ENCODE measurements around the gene SEC22C. TPM values are rescaled to one million over a fixed set of nuclear protein-coding genes. Genes with fewer than 3 reads are reported as not detected.

The SEC22C gene
- total and polyA plus RNA-seq, 2 of the 13 experiments (the other 11 are each of a cell fraction or from before 2014, with no cell fraction given): 20.0 to 40.0 TPM

GRCh38 chr3:42544492-42545283 is 37.1 kb downstream of the SEC22C start (continued):
- TF ChIP-seq ZNF414 (CRISPR knock-in tag; IDR thresholded peaks at IDR 0.05) (peak; percentile 61; the same call in 1 of the 2 replicates), RFXANK (CRISPR knock-in tag; IDR thresholded peaks at IDR 0.05) (no peak), ATF7 (IDR thresholded peaks at IDR 0.05) (no peak), ATF7 (CRISPR knock-in tag; IDR thresholded peaks at IDR 0.05) (0 out of 2 replicates have a peak, but pooled peaks have one; percentile 43), SP4 (CRISPR knock-in tag; IDR thresholded peaks at IDR 0.05) (peak; percentile 33; the same call in 1 of the 2 replicates), SAP130 (CRISPR knock-in tag; IDR thresholded peaks at IDR 0.05; ENCODE audit: low read depth) (peak; percentile 27), ZNF687 (CRISPR knock-in tag; IDR thresholded peaks at IDR 0.05) (peak; percentile 58), RXRA (CRISPR knock-in tag; IDR thresholded peaks at IDR 0.05) (peak; percentile 51; the same call in 1 of the 2 replicates), ZFX (CRISPR knock-in tag; IDR thresholded peaks at IDR 0.05; ENCODE audit: low read depth) (0 out of 2 replicates have a peak, but pooled peaks have one; percentile 16), EED (CRISPR knock-in tag; IDR thresholded peaks at IDR 0.05) (no peak), PRDM15 (CRISPR knock-in tag; IDR thresholded peaks at IDR 0.05) (no peak), HHEX (CRISPR knock-in tag; IDR thresholded peaks at IDR 0.05) (peak; percentile 75), THRA (CRISPR knock-in tag; IDR thresholded peaks at IDR 0.05; ENCODE audit: borderline replicate concordance) (no peak), ZSCAN31 (CRISPR knock-in tag; IDR thresholded peaks at IDR 0.05; ENCODE audit: low read depth) (0 out of 2 replicates have a peak, but pooled peaks have one; percentile 36), UBTF (CRISPR knock-in tag; IDR thresholded peaks at IDR 0.05) (peak; percentile 25; the same call in 1 of the 2 replicates), WIZ (CRISPR knock-in tag; IDR thresholded peaks at IDR 0.05) (no peak)

All from HepG2 (cell line).